ENCODE measurements around the gene ATOH8.

The ATOH8 gene

DNA sequence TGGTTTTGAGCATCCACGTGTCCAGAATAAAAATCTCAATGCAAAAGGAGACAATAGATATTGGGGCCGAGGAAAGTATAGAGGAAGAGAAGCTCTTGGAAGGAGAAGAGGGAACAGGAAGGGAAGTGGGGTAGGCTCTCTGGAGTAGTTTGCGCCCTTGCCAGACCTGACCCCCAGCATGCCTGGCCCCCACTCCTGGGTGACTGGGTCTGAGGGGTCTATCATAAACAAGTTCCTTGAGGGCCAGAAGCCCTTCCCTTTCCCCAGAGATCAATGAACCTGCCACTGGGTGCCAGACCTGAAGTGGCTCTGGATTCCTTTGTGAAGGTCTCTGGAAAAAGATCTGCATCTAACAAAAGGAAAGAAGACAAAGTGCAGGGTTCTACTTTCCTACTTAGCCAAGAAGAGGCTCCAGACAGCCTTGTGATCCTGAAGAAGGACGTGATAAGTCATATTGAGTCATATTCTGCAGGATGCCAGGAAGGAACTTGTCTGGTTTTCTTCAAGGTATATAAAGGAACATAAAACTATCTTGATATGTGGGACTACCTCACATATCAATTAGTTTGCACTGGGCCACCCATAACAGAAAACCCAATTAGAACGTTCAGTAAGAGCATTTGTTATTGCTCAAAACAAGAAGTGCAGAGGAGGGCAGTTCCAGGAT lies 18.7 kb upstream of the ATOH8 start:
- H3K9me3 ChIP-seq, result no peaks in the 10 kb centered on the region
- DNase-seq, result no peak
- H3K27ac ChIP-seq, result no peak overlapping the region
- H3K4me1 ChIP-seq, result peaks cover 0 to 34% (median 18%) of the 10 kb centered on the region in 4 donors
- H3K4me3 ChIP-seq, result no peak overlapping the region
- H3K36me3 ChIP-seq, result no peaks in the 10 kb centered on the region
- H3K27me3 ChIP-seq, result no peaks in the 10 kb centered on the region
- intact Hi-C loops (cut with DNase I; ENCODE audit: low total_unique reads), result no loop called here
- TF ChIP-seq CTCF (IDR thresholded peaks at IDR 0.05), result no peak

DNA sequence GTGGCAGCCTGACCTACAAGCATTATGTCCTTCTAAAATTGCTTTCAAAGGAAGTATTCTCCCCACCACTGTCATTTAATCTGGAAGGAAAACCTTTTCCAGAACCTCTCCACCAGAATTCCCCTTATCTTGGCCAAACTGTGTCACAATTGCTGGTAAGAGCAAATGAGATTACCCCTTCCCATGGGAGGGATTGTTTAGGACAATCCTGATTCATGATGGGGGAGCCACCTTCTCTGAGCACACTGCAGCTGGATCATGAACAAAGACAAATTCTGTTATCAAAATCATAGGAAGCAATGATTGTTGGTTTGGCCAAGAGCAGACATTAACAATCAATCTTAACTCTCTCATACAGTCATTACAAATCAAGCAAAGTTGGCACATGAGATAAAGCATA lies 18.1 kb upstream of the ATOH8 start:
- Histone ChIP-seq H3K4me1 (peaks cover 0 to 40% (median 23%) of the 10 kb centered on the region in 4 donors), H3K36me3 (no peaks in the 10 kb centered on the region), H3K4me3 (no peak overlapping the region), H3K9me3 (no peaks in the 10 kb centered on the region), H3K27ac (peak overlapping the region in 1 of 2 donors; percentile 96), H3K27me3 (no peaks in the 10 kb centered on the region)
- TF ChIP-seq CTCF (IDR thresholded peaks at IDR 0.05), result no peak
- intact Hi-C loops (cut with DNase I; ENCODE audit: low total_unique reads), result no loop called here
- DNase-seq, result no peak

- intact Hi-C loops (cut with DNase I; ENCODE audit: low total_unique reads), result no loop called here
- H3K4me3 ChIP-seq, result no peak overlapping the region
- H3K27me3 ChIP-seq, result no peaks in the 10 kb centered on the region
- H3K27ac ChIP-seq, result peak overlapping the region; percentile 96 to 97
- H3K36me3 ChIP-seq, result no peaks in the 10 kb centered on the region
- no peak for TF ChIP-seq CTCF (IDR thresholded peaks at IDR 0.05)
- H3K4me1 ChIP-seq, result peaks cover 0 to 50% (median 33%) of the 10 kb centered on the region in 4 donors
- DNase-seq, result no peak
- H3K9me3 ChIP-seq, result no peaks in the 10 kb centered on the region
Measured at GRCh38 chr2:85736456-85737355, 17.1 kb upstream of the ATOH8 start.

GRCh38 chr2:85737481-85737880 lies 16.3 kb upstream of the ATOH8 start:
- H3K4me3 ChIP-seq, result no peak overlapping the region
- H3K27me3 ChIP-seq, result no peaks in the 10 kb centered on the region
- peak overlapping the region; percentile 96 to 97 for H3K27ac ChIP-seq
- no peak for TF ChIP-seq CTCF (IDR thresholded peaks at IDR 0.05)
- intact Hi-C loops (cut with DNase I; ENCODE audit: low total_unique reads), result no loop called here
- H3K36me3 ChIP-seq, result no peaks in the 10 kb centered on the region
- DNase-seq, result peak; percentile 95 to 96
- peaks cover 0 to 56% (median 41%) of the 10 kb centered on the region in 4 donors for H3K4me1 ChIP-seq
- no peaks in the 10 kb centered on the region for H3K9me3 ChIP-seq

- no peak overlapping the region for H3K4me3 ChIP-seq
- no peaks in the 10 kb centered on the region for H3K36me3 ChIP-seq
- peaks cover 2 to 60% (median 45%) of the 10 kb centered on the region in 4 donors for H3K4me1 ChIP-seq
- H3K27ac ChIP-seq, result peak overlapping the region; percentile 96 to 97
- no peaks in the 10 kb centered on the region for H3K9me3 ChIP-seq
- TF ChIP-seq CTCF (IDR thresholded peaks at IDR 0.05), result no peak
- no peaks in the 10 kb centered on the region for H3K27me3 ChIP-seq
- intact Hi-C loops (cut with DNase I; ENCODE audit: low total_unique reads), result no loop called here
- no peak for DNase-seq
Measured at GRCh38 chr2:85737961-85738360, 15.8 kb upstream of the ATOH8 start.

Measured in tibial artery (tissue), 4 donors.